ENCODE measurements around the gene TULP4. TPM values are rescaled to one million over a fixed set of nuclear protein-coding genes. Genes with fewer than 3 reads are reported as not detected.

TULP4 gene
- total and polyA plus RNA-seq, 2 of the 8 experiments (the other 6 are each of a cell fraction or from before 2014, with no cell fraction given): 7.7 to 51.6 TPM

GRCh38 chr6:158381214-158381613 is 68.9 kb downstream of the TULP4 start:
- Histone ChIP-seq H4K20me1 (replicated peaks in 1 of 2; ENCODE audit: control insufficient read depth in 1 of 2, insufficient read depth in 2 of 2, low read length in 2 of 2) (no peaks in the 10 kb centered on the region), H3K23me2 (ENCODE audit: low read depth, low read length) (no peaks in the 10 kb centered on the region), H2BK120ac (replicated peaks; ENCODE audit: low read depth, low read length) (no peak overlapping the region), H3K4me2 (ENCODE audit: insufficient read depth in 1 of 2, low read depth in 2 of 2, low read length in 2 of 2) (no peak overlapping the region), H3K14ac (ENCODE audit: insufficient read length) (no peak overlapping the region), H2BK20ac (ENCODE audit: low read length) (no peak overlapping the region), H4K91ac (replicated peaks; ENCODE audit: insufficient read length, low read length) (no peak overlapping the region), H3K18ac (ENCODE audit: extremely low read depth, low read length) (no peak overlapping the region), H4K8ac (ENCODE audit: extremely low read depth, insufficient read depth, low read length) (no peak overlapping the region), H2BK5ac (ENCODE audit: low read depth, low read length) (no peak overlapping the region), H3K9me3 (ENCODE audit: insufficient read depth in 2 of 2, low read depth in 1 of 2, low read length in 1 of 2) (peaks cover 3% of the 10 kb centered on the region in 2 experiments), H4K5ac (ENCODE audit: insufficient read length, low read depth, low read length) (no peak overlapping the region), H3K27ac (ENCODE audit: low read depth, low read length) (no peak overlapping the region), H2AK5ac (ENCODE audit: low read depth, low read length) (no peak overlapping the region), H3K4ac (replicated peaks; ENCODE audit: insufficient read length, low read depth, low read length) (no peak overlapping the region), H3K4me3 (ENCODE audit: extremely low read depth in 1 of 4, insufficient read depth in 2 of 4, low read depth in 3 of 4, low read length in 4 of 4) (no peak overlapping the region), H3K79me2 (ENCODE audit: control insufficient read depth in 1 of 2, insufficient read depth in 2 of 2, low read length in 2 of 2) (peaks cover 0 to 4% of the 10 kb centered on the region in 2 experiments; a peak in 1 of 4 replicates), H3K9ac (replicated peaks in 1 of 4; ENCODE audit: extremely low read depth in 1 of 4, low read depth in 3 of 4, low read length in 3 of 4) (no peak overlapping the region), H2BK15ac (ENCODE audit: low read length) (no peak overlapping the region), H2AFZ (ENCODE audit: low read length) (no peak overlapping the region), H3K27me3 (replicated peaks in 1 of 4; ENCODE audit: control insufficient read depth in 3 of 4, extremely low read depth in 1 of 4, insufficient read depth in 3 of 4, low read length in 3 of 4) (no peaks in the 10 kb centered on the region), H3K4me1 (replicated peaks in 1 of 4; ENCODE audit: control insufficient read depth in 3 of 4, insufficient read depth in 4 of 4, low read length in 3 of 4) (peaks cover 0 to 4% (median 0%) of the 10 kb centered on the region in 4 experiments; a peak in 1 of 7 replicates), H3K36me3 (ENCODE audit: control insufficient read depth in 2 of 4, insufficient read depth in 4 of 4, low read length in 3 of 4) (no peaks in the 10 kb centered on the region; a peak in 1 of 8 replicates), H3K79me1 (ENCODE audit: low read depth, low read length) (no peaks in the 10 kb centered on the region), H3K23ac (ENCODE audit: insufficient read length) (no peak overlapping the region), H2BK12ac (ENCODE audit: low read depth, low read length) (no peak overlapping the region), H3K56ac (replicated peaks; ENCODE audit: insufficient read length, low read depth, low read length) (no peak overlapping the region)
- CTCF ChIA-PET (ENCODE audit: partially characterized antibody): interaction anchor here (0.7 to 1.1 kb wide), 2 partner anchors 10 to 156 kb away, joined by 3 read pairs; no protein-coding TSS in a partner anchor
- WGBS, 2 experiments (ENCODE audit: extremely low coverage in 1 of 2, insufficient coverage in 1 of 2, insufficient read length in 1 of 2, insufficient replicate concordance in 2 of 2, low coverage in 1 of 2, low lambda C conversion rate in 2 of 2, missing lambda C conversion rate in 1 of 2): 82% methylated on average over 2 of the region's 2 CpGs; no CpG with 5 or more reads in 1 of the 2 experiments
- DNase-seq (ENCODE audit: low read depth in 1 of 2, low spot score in 2 of 2): no peak
- no peak for FAIRE-seq
- POLR2A ChIA-PET (ENCODE audit: partially characterized antibody): no interaction called here
- TF ChIP-seq KDM4A (IDR thresholded peaks at IDR 0.05; ENCODE audit: low read depth, low read length, severe bottlenecking): no peak
- no peak for TF ChIP-seq RNF2 (IDR thresholded peaks at IDR 0.05; ENCODE audit: borderline replicate concordance, low read depth, low read length, missing control alignments, poor library complexity, severe bottlenecking)
- no peak for TF ChIP-seq BCL11A (IDR thresholded peaks at IDR 0.05; ENCODE audit: low read depth in 2 of 2, low read length in 2 of 2)
- TF ChIP-seq CEBPB (IDR thresholded peaks at IDR 0.05; ENCODE audit: low read depth, low read length): no peak
- no peak for TF ChIP-seq POU5F1 (IDR thresholded peaks at IDR 0.05; ENCODE audit: low read depth, low read length)
- no peak for TF ChIP-seq CHD2 (IDR thresholded peaks at IDR 0.05; ENCODE audit: low read length)
- no peak for TF ChIP-seq PHF8 (conservative IDR thresholded peaks at IDR 0.05; ENCODE audit: low read depth, low read length)
- no peak for TF ChIP-seq SIX5 (IDR thresholded peaks at IDR 0.05; ENCODE audit: low read depth, low read length)
- TF ChIP-seq EP300 (IDR thresholded peaks at IDR 0.05; ENCODE audit: borderline replicate concordance in 1 of 2, low read depth in 2 of 2, low read length in 2 of 2): no peak
- no peak for TF ChIP-seq ZNF274 (IDR thresholded peaks at IDR 0.05; ENCODE audit: borderline replicate concordance, extremely low read depth, low read length)
- TF ChIP-seq HDAC2 (IDR thresholded peaks at IDR 0.05; ENCODE audit: borderline replicate concordance in 1 of 2, low read depth in 2 of 2, low read length in 2 of 2): no peak
- no peak for TF ChIP-seq FOSL1 (IDR thresholded peaks at IDR 0.05; ENCODE audit: insufficient read depth, low read depth, low read length)
- TF ChIP-seq MAFK (IDR thresholded peaks at IDR 0.05; ENCODE audit: low read depth, low read length): no peak
- no peak for TF ChIP-seq TBP (IDR thresholded peaks at IDR 0.05; ENCODE audit: low read depth, low read length)
